ENCODE data around the gene LGALS7. TPM values are rescaled to one million over a fixed set of nuclear protein-coding genes. Genes with fewer than 3 reads are reported as not detected.

Gene LGALS7
- polyA plus RNA-seq, 3 donors, result 0.94 TPM; not detected in 2

- whole genome bisulfite sequencing, 3 donors, result 80 to 88% (median 87%) methylated on average over 6 of the region's 6 CpGs
- no peak overlapping the region for H3K27ac ChIP-seq (ENCODE audit: low read depth, low read length)
These were observed 28.4 kb downstream of the LGALS7 start for GRCh38 chr19:38744874-38745273.

- WGBS, 3 donors, result 83 to 92% (median 84%) methylated on average over 10 of the region's 10 CpGs
- no peak within 1 kb of the TSS for H3K27ac ChIP-seq (ENCODE audit: low read depth, low read length)
These were observed 29.0 kb downstream of the LGALS7 start, which contains the start of gene CAPN12 for GRCh38 chr19:38744298-38744681. CAPN12 (minus strand) TSS chr19:38744474; CDS start chr19:38744165, 309 bp downstream.

- no peak overlapping the region for H3K27ac ChIP-seq (ENCODE audit: low read depth, low read length)
- 73 to 90% (median 75%) methylated on average over 18 to 19 of the region's 20 CpGs for WGBS, 3 donors
These were observed 29.7 kb downstream of the LGALS7 start for GRCh38 chr19:38743394-38744297.

- 91 to 100% (median 91%) methylated on average over 5 to 6 of the region's 6 CpGs for WGBS, 3 donors
- no peak overlapping the region for H3K27ac ChIP-seq (ENCODE audit: low read depth, low read length)
These were observed 30.4 kb downstream of the LGALS7 start for GRCh38 chr19:38742906-38743305.

GRCh38 chr19:38742296-38742695 lies 31.0 kb downstream of the LGALS7 start:
- WGBS, 3 donors, result 92 to 95% (median 95%) methylated on average over 9 of the region's 9 CpGs
- no peak overlapping the region for H3K27ac ChIP-seq (ENCODE audit: low read depth, low read length)

- WGBS, 3 donors, result 91 to 95% (median 93%) methylated on average over 15 of the region's 15 CpGs
- H3K27ac ChIP-seq (ENCODE audit: low read depth, low read length), result no peak overlapping the region
These were observed 31.6 kb downstream of the LGALS7 start for GRCh38 chr19:38741670-38742069.

- H3K27ac ChIP-seq (ENCODE audit: low read depth, low read length), result no peak overlapping the region
- 84 to 99% (median 97%) methylated on average over 2 of the region's 2 CpGs for WGBS, 3 donors
These were observed 32.4 kb downstream of the LGALS7 start for GRCh38 chr19:38740932-38741331.

GRCh38 chr19:38740257-38740592 lies 33.1 kb downstream of the LGALS7 start:
- H3K27ac ChIP-seq (ENCODE audit: low read depth, low read length), result no peak overlapping the region

GRCh38 chr19:38739440-38740256 lies 33.7 kb downstream of the LGALS7 start:
- no peak overlapping the region for H3K27ac ChIP-seq (ENCODE audit: low read depth, low read length)
- 76 to 87% (median 82%) methylated on average over 16 of the region's 16 CpGs for WGBS, 3 donors

More at GRCh38 chr19:38740257-38740592, 33.1 kb downstream of the LGALS7 start:
- 88 to 92% (median 88%) methylated on average over 9 of the region's 9 CpGs for WGBS, 3 donors

- no peak overlapping the region for H3K27ac ChIP-seq (ENCODE audit: low read depth, low read length)
- WGBS, 3 donors, result 96 to 98% (median 96%) methylated on average over 21 of the region's 21 CpGs
These were observed 35.2 kb downstream of the LGALS7 start for GRCh38 chr19:38737921-38738737.

GRCh38 chr19:38737281-38737865 lies 35.9 kb downstream of the LGALS7 start:
- no peak overlapping the region for H3K27ac ChIP-seq (ENCODE audit: low read depth, low read length)
- WGBS, 3 donors, result 36 to 48% (median 43%) methylated on average over 20 to 22 of the region's 22 CpGs

GRCh38 chr19:38736413-38737280 lies 36.7 kb downstream of the LGALS7 start:
- H3K27ac ChIP-seq (ENCODE audit: low read depth, low read length), result no peak overlapping the region
- 5 to 13% (median 8%) methylated on average over 32 to 36 of the region's 36 CpGs for WGBS, 3 donors

GRCh38 chr19:38736036-38736412 lies 37.3 kb downstream of the LGALS7 start:
- 2 to 3% (median 3%) methylated on average over 27 to 40 of the region's 42 CpGs for WGBS, 3 donors
- H3K27ac ChIP-seq (ENCODE audit: low read depth, low read length), result no peak overlapping the region

GRCh38 chr19:38735257-38735686 lies 38.0 kb downstream of the LGALS7 start:
- no peak overlapping the region for H3K27ac ChIP-seq (ENCODE audit: low read depth, low read length)
- 15 to 34% (median 16%) methylated on average over 10 to 18 of the region's 18 CpGs for WGBS, 3 donors

- 38 to 64% (median 45%) methylated on average over 13 of the region's 13 CpGs for WGBS, 3 donors
- no peak overlapping the region for H3K27ac ChIP-seq (ENCODE audit: low read depth, low read length)
These were observed 38.7 kb downstream of the LGALS7 start for GRCh38 chr19:38734426-38735256.

- H3K27ac ChIP-seq (ENCODE audit: low read depth, low read length), result no peak overlapping the region
- WGBS, 3 donors, result 41 to 75% (median 42%) methylated on average over 4 of the region's 4 CpGs
These were observed 39.2 kb downstream of the LGALS7 start for GRCh38 chr19:38734176-38734425.

All from adipose tissue (tissue), 3 donors.